ENCODE data around the gene SIM2.

DNA sequence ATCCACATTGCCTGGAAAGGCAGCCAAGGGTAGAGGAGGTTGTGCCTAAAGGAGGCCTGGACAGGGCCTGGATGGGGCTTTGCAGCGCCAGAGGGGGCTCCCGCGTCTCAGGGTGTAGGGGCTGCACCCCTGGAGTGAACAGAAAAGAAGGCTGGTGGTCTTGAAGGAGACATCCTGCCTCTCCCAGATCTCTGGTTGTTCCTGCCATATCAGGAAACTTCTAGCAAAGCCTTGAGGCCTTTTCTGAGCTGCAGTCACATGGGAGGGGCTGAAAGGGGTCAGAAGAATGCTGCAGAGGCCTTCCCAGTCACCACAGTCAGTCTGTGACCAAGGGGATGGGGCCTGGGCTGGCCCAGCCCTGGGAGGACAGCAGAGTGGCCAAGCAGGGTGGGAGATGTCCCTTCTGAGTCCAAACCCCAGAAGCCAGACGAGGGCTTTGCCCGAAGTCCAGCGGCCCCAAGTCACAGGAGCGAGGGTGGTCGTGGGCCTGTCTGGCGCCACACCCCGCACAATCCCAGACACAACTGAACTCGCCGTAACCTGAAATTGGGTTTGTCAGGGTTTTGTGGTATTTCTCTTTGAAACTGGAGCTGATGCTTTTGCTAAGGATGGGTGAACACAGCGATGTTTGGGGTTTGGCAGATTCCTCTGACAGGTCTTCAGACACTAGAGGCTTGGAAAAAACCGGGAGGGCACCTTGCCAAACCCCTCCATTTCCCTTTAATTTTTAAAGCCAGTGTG lies 29.6 kb downstream of the SIM2 start:
- TF ChIP-seq POLR2AphosphoS5 (IDR thresholded peaks at IDR 0.05; ENCODE audit: low read depth), result no peak
- no peak for TF ChIP-seq CTCF (IDR thresholded peaks at IDR 0.05; ENCODE audit: insufficient read depth, low read length)
- no peak for TF ChIP-seq GABPA (IDR thresholded peaks at IDR 0.05; ENCODE audit: low read depth)
- TF ChIP-seq, protein P1, sequence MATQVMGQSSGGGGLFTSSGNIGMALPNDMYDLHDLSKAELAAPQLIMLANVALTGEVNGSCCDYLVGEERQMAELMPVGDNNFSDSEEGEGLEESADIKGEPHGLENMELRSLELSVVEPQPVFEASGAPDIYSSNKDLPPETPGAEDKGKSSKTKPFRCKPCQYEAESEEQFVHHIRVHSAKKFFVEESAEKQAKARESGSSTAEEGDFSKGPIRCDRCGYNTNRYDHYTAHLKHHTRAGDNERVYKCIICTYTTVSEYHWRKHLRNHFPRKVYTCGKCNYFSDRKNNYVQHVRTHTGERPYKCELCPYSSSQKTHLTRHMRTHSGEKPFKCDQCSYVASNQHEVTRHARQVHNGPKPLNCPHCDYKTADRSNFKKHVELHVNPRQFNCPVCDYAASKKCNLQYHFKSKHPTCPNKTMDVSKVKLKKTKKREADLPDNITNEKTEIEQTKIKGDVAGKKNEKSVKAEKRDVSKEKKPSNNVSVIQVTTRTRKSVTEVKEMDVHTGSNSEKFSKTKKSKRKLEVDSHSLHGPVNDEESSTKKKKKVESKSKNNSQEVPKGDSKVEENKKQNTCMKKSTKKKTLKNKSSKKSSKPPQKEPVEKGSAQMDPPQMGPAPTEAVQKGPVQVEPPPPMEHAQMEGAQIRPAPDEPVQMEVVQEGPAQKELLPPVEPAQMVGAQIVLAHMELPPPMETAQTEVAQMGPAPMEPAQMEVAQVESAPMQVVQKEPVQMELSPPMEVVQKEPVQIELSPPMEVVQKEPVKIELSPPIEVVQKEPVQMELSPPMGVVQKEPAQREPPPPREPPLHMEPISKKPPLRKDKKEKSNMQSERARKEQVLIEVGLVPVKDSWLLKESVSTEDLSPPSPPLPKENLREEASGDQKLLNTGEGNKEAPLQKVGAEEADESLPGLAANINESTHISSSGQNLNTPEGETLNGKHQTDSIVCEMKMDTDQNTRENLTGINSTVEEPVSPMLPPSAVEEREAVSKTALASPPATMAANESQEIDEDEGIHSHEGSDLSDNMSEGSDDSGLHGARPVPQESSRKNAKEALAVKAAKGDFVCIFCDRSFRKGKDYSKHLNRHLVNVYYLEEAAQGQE (IDR thresholded peaks at IDR 0.05; ENCODE audit: insufficient replicate concordance, low read depth), result no peak
- no peak for TF ChIP-seq SPI1 (IDR thresholded peaks at IDR 0.05; ENCODE audit: borderline replicate concordance, low read depth)
